Spinal cord (tissue), 10 donors: ENCODE measurements around the gene LNX1. TPM values are rescaled to one million over a fixed set of nuclear protein-coding genes. Genes with fewer than 3 reads are reported as not detected.

Experiments used
- DNase-seq, 6 donors: peaks; one replicate each; pipeline versions ENCODE4 v3.0.0 to v3.0.0-alpha.2; 2013 to 2015; ENCODE audit warnings: low spot score in 6 of 6, low read depth in 4 of 6
- H3K27ac ChIP-seq: one replicate; pipeline ENCODE4 v1.5.1; 2013; ENCODE audit warnings: low read depth, low read length, control low read depth
- H3K27me3 ChIP-seq: one replicate; pipeline ENCODE4 v1.6.1; 2013; ENCODE audit warnings: low read length; ENCODE audit not compliant: control insufficient read depth, insufficient read depth
- H3K36me3 ChIP-seq: one replicate; pipeline ENCODE4 v1.6.1; 2013; ENCODE audit warnings: low read length; ENCODE audit not compliant: control insufficient read depth, insufficient read depth
- H3K4me1 ChIP-seq: one replicate; pipeline ENCODE4 v1.6.1; 2013; ENCODE audit warnings: low read length; ENCODE audit not compliant: control insufficient read depth, insufficient read depth
- H3K4me3 ChIP-seq: one replicate; pipeline ENCODE4 v1.5.1; 2013; ENCODE audit warnings: low read depth, low read length, control low read depth
- H3K9me3 ChIP-seq: one replicate; pipeline ENCODE4 v1.6.1; 2013; ENCODE audit warnings: low read length; ENCODE audit not compliant: control insufficient read depth, insufficient read depth
- WGBS: methylation state at CpG from one replicate; pipeline ENCODE4 v1.1.5; 2013; ENCODE audit warnings: missing lambda C conversion rate; ENCODE audit not compliant: insufficient coverage; 5-methylcytosine and 5-hydroxymethylcytosine counted together
- polyA plus RNA-seq, 2 donors: library from polyadenylated mRNA; unstranded; fragments of 120-200 nt; gene quantifications; one replicate each; pipeline ENCODE4 v1.2.1, GENCODE V29; 2013; ENCODE audit not compliant: insufficient read length in 2 of 2
- total RNA-seq, 2 donors: library from RNA; depleted of rRNA in 1 of 2; stranded (reverse); fragments of 120-200 nt in 1 of 2; fragments of >200 nt in 1 of 2; gene quantifications; one replicate each; pipeline versions ENCODE4 v1.2.3 to v1.2.4, GENCODE V29; 2013 to 2014
- donor health status: healthy.

Gene LNX1
- total and polyA plus RNA-seq, 4 donors: 7.6 to 13.3 (median 11.0) TPM

DNA sequence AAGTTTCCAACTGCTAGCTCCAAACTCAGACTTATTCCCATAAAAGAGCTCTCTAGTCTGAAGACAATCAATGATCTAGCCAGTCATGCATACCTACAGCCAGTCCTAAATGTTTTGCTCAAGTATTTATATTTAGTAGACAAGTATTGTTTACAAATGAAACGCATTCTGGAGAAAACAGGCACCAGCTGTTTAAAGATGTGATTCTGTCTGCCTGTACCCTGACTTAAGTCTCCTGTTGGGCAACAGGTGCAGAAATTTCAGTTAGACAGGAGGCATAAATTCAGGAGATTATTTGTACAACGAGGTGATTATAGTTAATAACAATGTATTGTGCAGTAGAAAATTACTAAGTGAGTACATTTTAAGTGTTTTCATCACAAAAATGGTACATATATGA is 28.9 kb downstream of the LNX1 start:
- no peak overlapping the region for H3K27ac ChIP-seq
- no peaks in the 10 kb centered on the region for H3K27me3 ChIP-seq
- H3K4me3 ChIP-seq: no peak overlapping the region
- DNase-seq: no peak
- no peaks in the 10 kb centered on the region for H3K9me3 ChIP-seq
- H3K36me3 ChIP-seq: no peaks in the 10 kb centered on the region
- WGBS: 60% methylated on average over 1 of the region's 2 CpGs
- H3K4me1 ChIP-seq: no peaks in the 10 kb centered on the region

DNA sequence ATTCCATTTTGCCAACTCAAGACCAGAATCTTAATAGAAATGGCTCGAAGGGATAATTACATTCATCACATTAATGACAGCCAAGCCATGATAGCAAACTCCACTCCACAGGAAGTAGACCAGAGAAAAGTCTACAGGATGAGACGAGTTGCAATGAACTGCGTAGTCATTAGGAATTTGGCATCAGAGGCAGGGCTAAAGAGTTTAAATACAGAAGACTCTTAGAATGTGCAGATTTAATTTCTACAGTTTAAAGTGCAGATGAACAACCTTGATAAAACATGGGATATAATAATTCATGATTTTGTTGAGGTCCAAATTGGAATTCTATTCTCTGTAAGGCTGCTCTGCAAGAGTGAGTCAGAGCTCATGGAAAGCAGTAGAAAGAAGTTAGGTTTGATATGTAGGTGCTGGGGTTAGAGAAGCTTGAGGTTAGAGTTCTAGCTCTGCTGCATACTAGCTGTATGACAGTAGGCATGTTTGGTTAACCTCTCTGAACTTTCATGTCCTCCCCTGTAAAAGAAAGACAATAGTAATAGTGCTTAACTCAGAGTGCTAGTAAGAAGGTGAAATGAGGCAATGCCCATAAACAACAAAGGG is 32.2 kb downstream of the LNX1 start:
- Histone ChIP-seq H3K27me3 (no peaks in the 10 kb centered on the region), H3K4me1 (no peaks in the 10 kb centered on the region), H3K4me3 (no peak overlapping the region), H3K36me3 (no peaks in the 10 kb centered on the region), H3K9me3 (no peaks in the 10 kb centered on the region), H3K27ac (no peak overlapping the region)
- WGBS: 80% methylated on average over 1 of the region's 3 CpGs
- DNase-seq: no peak

DNA sequence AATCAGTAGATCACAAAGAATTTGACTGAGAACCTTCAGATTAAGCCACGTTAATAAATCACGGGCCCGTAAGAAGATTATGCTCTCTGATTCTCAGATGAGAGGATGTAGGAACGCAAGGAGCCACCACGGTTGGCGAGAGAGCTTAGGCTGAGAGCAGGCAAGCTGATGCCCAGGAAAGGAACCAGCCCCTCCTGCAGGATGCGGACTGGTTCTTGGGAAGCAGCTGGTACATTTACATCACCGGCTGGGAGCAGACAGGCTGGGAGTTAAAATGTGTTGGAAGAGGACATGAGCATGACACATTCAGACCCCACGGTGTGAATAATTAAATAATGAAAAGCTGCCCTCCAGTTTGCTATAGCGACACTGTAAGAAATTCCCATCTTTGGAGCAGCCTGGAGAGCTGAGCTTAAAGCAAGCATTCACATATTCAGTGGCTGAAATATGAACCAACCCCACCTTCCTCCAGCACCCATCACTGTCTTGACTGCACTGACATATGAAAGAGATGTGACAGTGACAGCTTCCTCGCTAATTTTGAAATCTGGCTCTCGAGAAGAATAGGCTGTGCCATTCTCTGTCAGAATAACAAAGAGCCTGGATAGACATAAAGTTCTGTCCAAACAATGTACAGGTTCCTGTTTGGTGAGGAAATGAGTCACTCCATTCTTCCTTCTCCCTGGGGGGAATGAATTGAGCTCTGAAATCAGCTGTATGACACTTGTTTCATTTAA is 33.1 kb downstream of the LNX1 start:
- no peaks in the 10 kb centered on the region for H3K27me3 ChIP-seq
- no peaks in the 10 kb centered on the region for H3K36me3 ChIP-seq
- H3K27ac ChIP-seq: peak overlapping the region; percentile 10
- no peaks in the 10 kb centered on the region for H3K9me3 ChIP-seq
- peak overlapping the region; percentile 9 for H3K4me3 ChIP-seq
- peak in 2 of 6 donors; percentile 85 to 91 for DNase-seq
- H3K4me1 ChIP-seq: no peaks in the 10 kb centered on the region
- WGBS: 56% methylated on average over 6 of the region's 12 CpGs

DNA sequence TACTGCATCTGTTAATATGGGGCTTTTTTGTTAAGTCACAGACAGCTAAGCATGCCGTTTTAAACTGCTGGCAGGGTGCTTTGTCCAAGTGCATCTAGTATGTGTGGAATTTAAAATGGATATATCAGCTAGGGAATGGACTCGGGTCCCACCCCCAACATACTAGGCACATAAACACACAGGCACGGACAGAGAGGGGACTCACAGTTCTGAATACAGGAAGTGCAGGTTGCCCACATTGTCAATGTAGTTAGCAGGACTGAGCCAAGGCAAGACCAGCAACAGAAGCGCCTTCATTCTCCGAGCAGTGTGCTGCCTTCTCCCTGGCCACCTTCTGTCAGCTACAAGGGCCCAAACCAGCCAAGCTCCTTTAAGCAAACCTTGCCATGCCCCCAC is 33.6 kb downstream of the LNX1 start:
- peak in 1 of 6 donors; percentile 55 for DNase-seq
- Histone ChIP-seq H3K27ac (peak overlapping the region; percentile 10), H3K4me1 (no peaks in the 10 kb centered on the region), H3K36me3 (no peaks in the 10 kb centered on the region), H3K9me3 (no peaks in the 10 kb centered on the region), H3K27me3 (no peaks in the 10 kb centered on the region), H3K4me3 (peak overlapping the region; percentile 9)
- WGBS: 89% methylated on average over 2 of the region's 5 CpGs

DNA sequence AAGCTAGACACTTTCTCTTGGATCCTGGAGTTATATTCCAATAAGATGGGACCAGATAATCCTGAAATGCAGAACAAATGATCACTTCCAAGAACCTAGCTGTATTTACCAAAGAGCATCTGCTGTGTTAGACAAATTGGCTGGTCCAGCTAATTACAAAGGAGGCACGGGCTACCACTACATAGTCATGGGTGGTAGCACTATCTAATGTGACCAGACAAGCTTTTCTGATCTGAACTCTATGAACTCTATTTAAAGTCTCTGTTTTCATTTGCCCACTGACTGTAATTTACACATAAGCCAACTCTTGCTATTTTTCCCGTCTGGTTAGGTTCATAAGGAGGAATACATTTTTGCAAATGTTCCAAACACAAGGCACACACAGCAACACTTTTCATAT is 34.6 kb downstream of the LNX1 start:
- H3K27ac ChIP-seq: no peak overlapping the region
- H3K27me3 ChIP-seq: no peaks in the 10 kb centered on the region
- DNase-seq: peak in 1 of 6 donors; percentile 39
- no peaks in the 10 kb centered on the region for H3K4me1 ChIP-seq
- WGBS: no CpG with 5 or more reads among the region's 2 CpGs
- no peaks in the 10 kb centered on the region for H3K36me3 ChIP-seq
- no peak overlapping the region for H3K4me3 ChIP-seq
- H3K9me3 ChIP-seq: no peaks in the 10 kb centered on the region

DNA sequence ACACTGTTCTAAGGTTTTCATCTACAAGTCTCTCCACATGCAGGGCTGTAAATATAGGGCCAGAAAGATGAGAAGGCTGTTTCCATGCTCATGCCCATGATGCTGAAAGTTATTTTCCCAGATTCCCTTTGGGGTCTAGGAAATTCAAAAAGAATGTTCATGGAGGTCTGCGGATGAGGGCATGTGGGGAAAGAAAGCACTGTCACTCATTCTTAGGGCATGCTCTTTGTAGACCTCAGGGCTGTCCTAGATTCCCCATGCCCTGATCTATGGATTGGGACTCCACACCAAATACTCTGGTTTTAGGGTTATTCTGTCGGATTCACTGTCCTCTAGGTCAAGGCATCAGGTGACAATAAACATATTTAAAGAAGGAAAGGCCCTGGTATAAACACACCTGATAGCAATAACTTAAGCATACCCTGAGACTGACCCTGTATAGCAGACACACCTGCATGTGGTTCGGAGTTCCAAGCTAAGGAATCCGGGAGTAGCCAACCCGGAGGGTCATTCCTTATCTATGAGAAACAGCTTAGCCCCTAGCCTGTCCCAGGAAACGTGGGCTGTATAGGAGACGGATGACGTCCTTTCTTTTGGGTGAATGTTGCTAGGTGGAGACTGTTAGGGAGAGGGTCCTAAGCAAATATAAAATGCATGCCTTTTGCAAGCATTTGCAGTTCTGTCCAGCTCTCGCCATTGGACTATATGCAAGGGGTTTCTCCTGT is 37.6 kb downstream of the LNX1 start:
- Histone ChIP-seq H3K36me3 (no peaks in the 10 kb centered on the region), H3K9me3 (no peaks in the 10 kb centered on the region), H3K27me3 (no peaks in the 10 kb centered on the region), H3K4me3 (no peak overlapping the region), H3K4me1 (no peaks in the 10 kb centered on the region), H3K27ac (no peak overlapping the region)
- 86% methylated on average over 8 of the region's 9 CpGs for whole genome bisulfite sequencing
- DNase-seq: no peak

DNA sequence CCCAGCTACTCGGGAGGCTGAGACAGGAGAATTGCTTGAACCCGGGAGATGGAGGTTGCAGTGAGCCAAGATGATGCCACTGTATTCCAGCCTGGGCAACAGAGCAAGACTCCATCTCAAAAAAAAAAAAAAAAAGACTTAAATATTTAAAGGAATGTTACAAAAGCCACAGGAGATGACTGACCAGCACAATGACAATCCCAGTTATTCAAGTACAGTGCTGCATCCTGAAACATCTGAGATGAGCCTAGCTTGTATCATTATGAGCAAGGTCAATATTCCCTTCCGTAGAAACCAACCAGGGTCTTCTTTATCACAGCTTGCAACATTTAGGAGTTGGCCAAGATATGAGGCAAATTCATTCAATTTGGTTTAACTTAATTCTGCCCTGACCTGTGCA is 38.6 kb downstream of the LNX1 start:
- Histone ChIP-seq H3K36me3 (no peaks in the 10 kb centered on the region), H3K4me1 (no peaks in the 10 kb centered on the region), H3K27ac (no peak overlapping the region), H3K9me3 (no peaks in the 10 kb centered on the region), H3K27me3 (no peaks in the 10 kb centered on the region), H3K4me3 (no peak overlapping the region)
- no peak for DNase-seq
- no CpG with 5 or more reads among the region's 3 CpGs for WGBS

DNA sequence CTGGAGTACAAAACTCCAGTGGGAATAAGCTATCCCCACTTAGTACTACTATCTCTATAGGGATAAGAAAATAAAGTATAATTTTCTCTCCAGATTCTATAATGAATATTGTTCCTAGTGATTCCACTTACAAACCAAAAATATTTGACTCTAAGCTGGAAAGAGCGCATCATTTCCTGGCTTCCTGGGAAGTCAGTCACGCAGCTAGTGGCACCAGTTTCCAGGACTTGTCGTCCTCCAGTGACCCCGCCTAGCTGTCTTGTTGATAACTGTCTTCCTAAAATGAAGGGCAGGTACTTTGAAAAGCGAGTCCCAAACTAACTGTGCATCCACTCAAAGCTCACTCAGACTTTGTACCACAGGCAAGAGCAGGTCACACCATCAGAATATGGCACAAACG is 39.3 kb downstream of the LNX1 start:
- WGBS: 88% methylated on average over 3 of the region's 6 CpGs
- H3K27ac ChIP-seq: no peak overlapping the region
- no peak overlapping the region for H3K4me3 ChIP-seq

DNA sequence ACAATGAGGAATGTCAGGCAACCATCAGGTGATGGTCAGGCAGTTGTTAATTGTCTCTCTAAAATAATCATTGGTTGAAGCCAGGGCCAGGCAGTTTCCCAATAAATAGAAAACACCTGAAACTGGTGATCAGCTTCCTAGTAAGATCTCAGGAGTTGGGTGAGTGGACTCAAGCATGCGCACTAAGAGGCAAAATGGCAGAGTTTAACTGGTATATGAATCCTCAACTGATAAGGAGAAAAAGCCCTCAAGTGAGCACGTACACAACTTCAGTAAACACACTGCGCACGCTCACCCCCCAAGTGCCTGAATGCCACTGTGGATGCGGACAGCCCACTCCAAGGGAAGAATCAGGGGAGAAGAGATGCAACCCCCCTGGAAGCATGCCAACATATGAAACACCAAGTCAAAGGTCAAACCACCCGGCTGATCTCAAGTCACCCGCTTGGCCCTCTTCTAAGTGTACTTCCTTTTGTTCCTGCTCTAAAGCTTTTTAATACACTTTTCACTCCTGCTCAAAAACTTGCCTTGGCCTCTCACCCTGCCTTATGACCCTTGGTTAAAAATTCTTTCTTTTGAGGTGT is 39.9 kb downstream of the LNX1 start:
- Histone ChIP-seq H3K4me1 (no peaks in the 10 kb centered on the region), H3K27ac (no peak overlapping the region), H3K27me3 (no peaks in the 10 kb centered on the region), H3K9me3 (no peaks in the 10 kb centered on the region), H3K36me3 (no peaks in the 10 kb centered on the region), H3K4me3 (no peak overlapping the region)
- 81% methylated on average over 7 of the region's 7 CpGs for WGBS
- no peak for DNase-seq

More for the DNA sequence above, 39.3 kb downstream of the LNX1 start:
- DNase-seq: no peak
- Histone ChIP-seq H3K27me3 (no peaks in the 10 kb centered on the region), H3K4me1 (no peaks in the 10 kb centered on the region), H3K9me3 (no peaks in the 10 kb centered on the region), H3K36me3 (no peaks in the 10 kb centered on the region)
